Gastroesophageal sphincter (tissue), 3 donors: ENCODE measurements around the gene LHFPL2.

ENCODE experiments used
- CTCF ChIP-seq, 4 experiments: fragments of 200-600 bp in 2 of 4; fragments of 450-650 bp in 2 of 4; sonication (generic) in 1 of 4; IDR thresholded peaks; one replicate each; pipeline ENCODE4 v1.5.1; 2017 to 2019; ENCODE audit warnings: antibody characterized with exemption in 4 of 4, mild to moderate bottlenecking in 2 of 4, moderate library complexity in 2 of 4
- POLR2A ChIP-seq, 2 donors: fragments of 450-650 bp; IDR thresholded peaks; one replicate each; pipeline ENCODE4 v1.6.1; 2017; ENCODE audit warnings: antibody characterized with exemption in 2 of 2, mild to moderate bottlenecking in 2 of 2, moderate library complexity in 1 of 2

- TF ChIP-seq CTCF (IDR thresholded peaks at IDR 0.05): no peak
- TF ChIP-seq POLR2A (IDR thresholded peaks at IDR 0.05): no peak
These were observed 12.5 kb upstream of the LHFPL2 start for GRCh38 chr5:78661044-78661443.
